AG04450 (cell line): Measurements from ENCODE around the gene ELF3. TPM values are rescaled to one million over a fixed set of nuclear protein-coding genes. Genes with fewer than 3 reads are reported as not detected.

Experiments
- CTCF ChIA-PET: fragments of 300-600, 350-600 bp; formaldehyde crosslinking; extraction: SDS; loops from one replicate; lab custom pipeline; 2022; ENCODE audit warnings: antibody characterized with exemption, inconsistent platforms; lab: Charles Lee
- POLR2A ChIA-PET: fragments of 350-600 bp; formaldehyde crosslinking; extraction: SDS; loops from one replicate; lab custom pipeline; 2021; ENCODE audit warnings: antibody characterized with exemption, inconsistent platforms; lab: Yijun Ruan, JAX
- DNase-seq: peaks from one replicate; pipeline ENCODE4 v3.0.0-alpha.2; 2011; ENCODE audit warnings: low read depth, low spot score
- H3K27ac ChIP-seq: one replicate; pipeline ENCODE4 v1.5.1; 2012; ENCODE audit warnings: low read depth, low read length, control low read depth
- H3K27me3 ChIP-seq: one replicate; pipeline ENCODE4 v1.6.0; 2012; ENCODE audit warnings: low read length; ENCODE audit not compliant: control insufficient read depth, insufficient read depth
- H3K4me3 ChIP-seq: 2 replicates; pipeline ENCODE4 v1.5.1; 2011; ENCODE audit warnings: mild to moderate bottlenecking, low read depth, low read length, control low read depth
- H3K9me3 ChIP-seq: 2 replicates; pipeline ENCODE4 v1.5.1; 2012; ENCODE audit warnings: low read length; ENCODE audit not compliant: control insufficient read depth, insufficient read depth
- polyA plus RNA-seq: library from polyadenylated mRNA; depleted of rRNA; stranded (reverse); fragments of >200 nt; gene quantifications from 2 replicates; pipeline ENCODE4 v1.2.3, GENCODE V29; 2011
- TF ChIP-seq, protein P1 (sequence below): IDR thresholded peaks from 2 replicates; pipeline ENCODE4 v1.5.1; 2011; ENCODE audit warnings: low read depth, low read length, control low read depth, inconsistent platforms

Gene ELF3
- polyA plus RNA-seq, 1 experiment, result 0.72 TPM

- TF ChIP-seq, protein P1, sequence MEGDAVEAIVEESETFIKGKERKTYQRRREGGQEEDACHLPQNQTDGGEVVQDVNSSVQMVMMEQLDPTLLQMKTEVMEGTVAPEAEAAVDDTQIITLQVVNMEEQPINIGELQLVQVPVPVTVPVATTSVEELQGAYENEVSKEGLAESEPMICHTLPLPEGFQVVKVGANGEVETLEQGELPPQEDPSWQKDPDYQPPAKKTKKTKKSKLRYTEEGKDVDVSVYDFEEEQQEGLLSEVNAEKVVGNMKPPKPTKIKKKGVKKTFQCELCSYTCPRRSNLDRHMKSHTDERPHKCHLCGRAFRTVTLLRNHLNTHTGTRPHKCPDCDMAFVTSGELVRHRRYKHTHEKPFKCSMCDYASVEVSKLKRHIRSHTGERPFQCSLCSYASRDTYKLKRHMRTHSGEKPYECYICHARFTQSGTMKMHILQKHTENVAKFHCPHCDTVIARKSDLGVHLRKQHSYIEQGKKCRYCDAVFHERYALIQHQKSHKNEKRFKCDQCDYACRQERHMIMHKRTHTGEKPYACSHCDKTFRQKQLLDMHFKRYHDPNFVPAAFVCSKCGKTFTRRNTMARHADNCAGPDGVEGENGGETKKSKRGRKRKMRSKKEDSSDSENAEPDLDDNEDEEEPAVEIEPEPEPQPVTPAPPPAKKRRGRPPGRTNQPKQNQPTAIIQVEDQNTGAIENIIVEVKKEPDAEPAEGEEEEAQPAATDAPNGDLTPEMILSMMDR, result no peak
- H3K9me3 ChIP-seq, result no peaks in the 10 kb centered on the region; the same call in 1 of the 2 replicates
- POLR2A ChIA-PET, result no interaction called here
- H3K27ac ChIP-seq, result no peak overlapping the region
- H3K4me3 ChIP-seq, result no peak overlapping the region
- no peak for DNase-seq
- H3K27me3 ChIP-seq, result no peaks in the 10 kb centered on the region
- CTCF ChIA-PET, result no interaction called here
These were observed 27.4 kb downstream of the ELF3 start for GRCh38 chr1:202037706-202038296.

DNA sequence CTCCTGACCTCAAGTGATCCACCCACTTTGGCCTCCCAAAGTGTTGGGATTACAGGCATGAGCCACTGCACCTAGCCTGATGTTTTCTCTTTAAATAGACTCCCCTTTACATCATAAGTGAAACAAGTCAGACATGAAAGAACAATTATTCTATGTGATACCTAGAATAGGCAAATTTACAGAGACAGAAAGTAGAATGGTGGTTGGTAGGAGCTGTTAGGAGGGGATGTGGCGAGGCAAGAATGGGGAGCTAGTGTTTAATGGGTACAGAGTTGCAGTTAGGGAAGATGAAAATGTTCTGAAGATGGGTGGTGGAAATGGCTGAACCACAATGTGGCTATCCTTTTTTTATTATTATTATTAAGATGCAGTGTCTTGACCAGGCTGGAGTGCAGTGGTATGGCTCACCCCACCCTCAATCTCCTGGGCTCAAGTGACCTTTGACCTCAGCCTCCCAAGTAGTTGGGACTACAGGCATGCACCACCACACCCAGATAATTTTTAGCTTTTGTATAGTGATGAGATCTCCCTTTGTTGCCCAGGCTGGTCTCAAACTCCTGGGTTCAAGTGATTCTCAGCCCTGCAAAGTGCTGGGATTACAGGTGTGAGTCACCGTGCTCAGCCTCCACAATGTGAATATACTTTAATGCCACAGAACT is 28.4 kb downstream of the ELF3 start:
- Histone ChIP-seq H3K27me3 (no peaks in the 10 kb centered on the region), H3K27ac (no peak overlapping the region), H3K9me3 (no peaks in the 10 kb centered on the region; the same call in 1 of the 2 replicates), H3K4me3 (no peak overlapping the region)
- no peak for DNase-seq
- TF ChIP-seq, protein P1, result no peak
- ChIA-PET POLR2A (no interaction called here), CTCF (no interaction called here)

DNA sequence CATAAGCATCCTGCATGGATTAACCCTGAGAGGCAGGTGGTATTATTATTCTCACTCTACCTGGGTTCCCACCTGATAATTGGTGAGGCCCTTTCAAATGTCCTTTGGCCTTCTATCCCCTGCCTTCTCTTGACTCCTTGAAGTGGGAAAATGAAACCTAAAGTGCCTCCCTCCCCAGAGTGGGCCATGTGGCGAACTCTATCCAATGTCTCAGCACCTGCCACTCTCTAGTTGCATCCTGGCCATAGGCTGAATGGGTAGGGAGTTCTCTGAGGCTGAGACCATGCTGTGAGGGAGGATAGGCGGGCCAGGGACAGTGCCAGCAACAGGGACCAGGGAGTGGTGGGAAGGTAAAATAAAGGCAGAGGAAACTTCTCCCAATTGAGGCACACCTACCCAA is 35.3 kb downstream of the ELF3 start:
- ChIA-PET POLR2A (no interaction called here), CTCF (interaction anchor here (0.6 kb wide), 1 partner anchor 46 kb away, joined by 5 read pairs; no protein-coding TSS in a partner anchor)
- Histone ChIP-seq H3K27ac (no peak overlapping the region), H3K9me3 (no peaks in the 10 kb centered on the region), H3K27me3 (peaks cover 13% of the 10 kb centered on the region), H3K4me3 (no peak overlapping the region)
- DNase-seq, result no peak
- TF ChIP-seq, protein P1, result no peak

DNA sequence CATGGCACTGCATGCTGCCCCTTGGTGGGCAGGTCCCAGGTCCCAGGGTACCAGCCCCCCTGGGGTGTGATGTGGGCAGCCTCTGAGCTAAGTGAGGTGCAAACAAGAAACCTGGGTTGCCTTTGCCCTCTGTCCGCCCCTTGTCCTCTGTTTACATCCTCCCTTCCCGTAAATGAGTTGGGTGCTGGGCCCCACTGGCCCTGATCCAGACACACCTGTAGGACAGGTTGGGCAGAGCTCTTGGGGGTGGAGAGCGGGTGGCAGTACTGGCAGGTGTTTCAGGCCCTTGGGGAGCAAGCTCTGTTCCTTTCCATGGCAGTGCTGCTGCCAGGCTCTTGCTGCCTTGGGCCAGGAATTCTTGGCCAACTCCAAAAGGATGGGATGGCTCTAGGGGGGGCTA is 35.8 kb downstream of the ELF3 start:
- Histone ChIP-seq H3K9me3 (no peaks in the 10 kb centered on the region), H3K27me3 (peaks cover 13% of the 10 kb centered on the region), H3K27ac (no peak overlapping the region), H3K4me3 (no peak overlapping the region)
- ChIA-PET CTCF (interaction anchor here (0.6 kb wide), 1 partner anchor 47 kb away, joined by 5 read pairs; no protein-coding TSS in a partner anchor), POLR2A (no interaction called here)
- TF ChIP-seq, protein P1, result no peak
- no peak for DNase-seq
